ENCODE measurements around the gene KCNK7. TPM values are rescaled to one million over a fixed set of nuclear protein-coding genes. Genes with fewer than 3 reads are reported as not detected.

The KCNK7 gene
- polyA plus RNA-seq, 1 of the 3 experiments (the other 2 are of a cell fraction): 0.58 TPM

- Histone ChIP-seq H2AFZ (ENCODE audit: low read depth) (no peak overlapping the region), H3K27me3 (ENCODE audit: insufficient read depth) (no peaks in the 10 kb centered on the region), H3K9me2 (no peaks in the 10 kb centered on the region), H4K20me1 (ENCODE audit: insufficient read depth) (no peaks in the 10 kb centered on the region), H3K27ac (ENCODE audit: low read depth in 2 of 2, low read length in 1 of 2) (no peak overlapping the region), H3K9ac (no peak overlapping the region), H3F3A (replicated peaks; ENCODE audit: insufficient read depth) (peaks cover 15% of the 10 kb centered on the region), H3K4me2 (no peak overlapping the region), H3K9me3 (no peaks in the 10 kb centered on the region), H3K4me1 (ENCODE audit: control insufficient read depth in 1 of 2, insufficient read depth in 2 of 2, low read depth in 1 of 2, low read length in 1 of 2) (peaks cover 0 to 11% of the 10 kb centered on the region in 2 experiments; a peak in 2 of 4 replicates), H3K36me3 (replicated peaks in 1 of 2; ENCODE audit: control insufficient read depth in 1 of 2, insufficient read depth in 2 of 2, low read length in 1 of 2) (peaks cover 7 to 8% of the 10 kb centered on the region in 2 experiments), H3K79me2 (ENCODE audit: insufficient read depth) (peaks cover 9% of the 10 kb centered on the region; the same call in 1 of the 2 replicates), H3K4me3 (ENCODE audit: low read depth in 2 of 2, low read length in 1 of 2) (no peak overlapping the region)
- ChIA-PET POLR2A (interaction anchor here (1.2 to 1.3 kb wide), 2 partner anchors 9 to 10 kb away, joined by 3 read pairs; no protein-coding TSS in a partner anchor), CTCF (interaction anchor here (1.6 to 2.1 kb wide), 2 partner anchors 18 to 103 kb away, joined by 3 to 16 read pairs; no protein-coding TSS in a partner anchor)
- no peak for TF ChIP-seq FOSL2 (IDR thresholded peaks at IDR 0.05; ENCODE audit: borderline replicate concordance, low read depth)
- TF ChIP-seq TAF1 (IDR thresholded peaks at IDR 0.05; ENCODE audit: borderline replicate concordance, low read depth, low read length): no peak
- no peak for TF ChIP-seq GABPA (IDR thresholded peaks at IDR 0.05; ENCODE audit: low read depth)
- no peak for TF ChIP-seq NRF1 (IDR thresholded peaks at IDR 0.05; ENCODE audit: low read depth, low read length)
- TF ChIP-seq CHD2 (IDR thresholded peaks at IDR 0.05; ENCODE audit: low read length, partially characterized antibody): no peak
- no peak for TF ChIP-seq RAD21 (IDR thresholded peaks at IDR 0.05; ENCODE audit: low read length)
- no peak for TF ChIP-seq TCF12 (IDR thresholded peaks at IDR 0.05)
- TF ChIP-seq, protein P1, sequence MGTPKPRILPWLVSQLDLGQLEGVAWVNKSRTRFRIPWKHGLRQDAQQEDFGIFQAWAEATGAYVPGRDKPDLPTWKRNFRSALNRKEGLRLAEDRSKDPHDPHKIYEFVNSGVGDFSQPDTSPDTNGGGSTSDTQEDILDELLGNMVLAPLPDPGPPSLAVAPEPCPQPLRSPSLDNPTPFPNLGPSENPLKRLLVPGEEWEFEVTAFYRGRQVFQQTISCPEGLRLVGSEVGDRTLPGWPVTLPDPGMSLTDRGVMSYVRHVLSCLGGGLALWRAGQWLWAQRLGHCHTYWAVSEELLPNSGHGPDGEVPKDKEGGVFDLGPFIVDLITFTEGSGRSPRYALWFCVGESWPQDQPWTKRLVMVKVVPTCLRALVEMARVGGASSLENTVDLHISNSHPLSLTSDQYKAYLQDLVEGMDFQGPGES (IDR thresholded peaks at IDR 0.05; ENCODE audit: low read depth, low read length): no peak
- no peak for TF ChIP-seq EZH2phosphoT487 (IDR thresholded peaks at IDR 0.05; ENCODE audit: borderline replicate concordance, low read depth)
- TF ChIP-seq CTCF (IDR thresholded peaks at IDR 0.05): no peak
- TF ChIP-seq MEF2A (IDR thresholded peaks at IDR 0.05; ENCODE audit: borderline replicate concordance, low read depth): no peak
- TF ChIP-seq, protein P2, sequence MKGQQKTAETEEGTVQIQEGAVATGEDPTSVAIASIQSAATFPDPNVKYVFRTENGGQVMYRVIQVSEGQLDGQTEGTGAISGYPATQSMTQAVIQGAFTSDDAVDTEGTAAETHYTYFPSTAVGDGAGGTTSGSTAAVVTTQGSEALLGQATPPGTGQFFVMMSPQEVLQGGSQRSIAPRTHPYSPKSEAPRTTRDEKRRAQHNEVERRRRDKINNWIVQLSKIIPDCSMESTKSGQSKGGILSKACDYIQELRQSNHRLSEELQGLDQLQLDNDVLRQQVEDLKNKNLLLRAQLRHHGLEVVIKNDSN (IDR thresholded peaks at IDR 0.05; ENCODE audit: borderline replicate concordance, low read depth): no peak
- no peak for TF ChIP-seq ZBTB33 (IDR thresholded peaks at IDR 0.05; ENCODE audit: borderline replicate concordance, low read depth)
- no peak for TF ChIP-seq ELF1 (IDR thresholded peaks at IDR 0.05)
- no peak for TF ChIP-seq GATA2 (CRISPR knock-in tag; IDR thresholded peaks at IDR 0.05)
- no peak for TF ChIP-seq FOXJ3 (CRISPR knock-in tag; IDR thresholded peaks at IDR 0.05)
- TF ChIP-seq, protein P3, sequence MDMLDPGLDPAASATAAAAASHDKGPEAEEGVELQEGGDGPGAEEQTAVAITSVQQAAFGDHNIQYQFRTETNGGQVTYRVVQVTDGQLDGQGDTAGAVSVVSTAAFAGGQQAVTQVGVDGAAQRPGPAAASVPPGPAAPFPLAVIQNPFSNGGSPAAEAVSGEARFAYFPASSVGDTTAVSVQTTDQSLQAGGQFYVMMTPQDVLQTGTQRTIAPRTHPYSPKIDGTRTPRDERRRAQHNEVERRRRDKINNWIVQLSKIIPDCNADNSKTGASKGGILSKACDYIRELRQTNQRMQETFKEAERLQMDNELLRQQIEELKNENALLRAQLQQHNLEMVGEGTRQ (IDR thresholded peaks at IDR 0.05; ENCODE audit: borderline replicate concordance, low read depth, low read length): no peak
- TF ChIP-seq MAX (IDR thresholded peaks at IDR 0.05; ENCODE audit: low read depth): no peak
- 74% methylated on average over 6 of the region's 6 CpGs for whole genome bisulfite sequencing (ENCODE audit: low lambda C conversion rate)
- no peak for DNase-seq
Measured at GRCh38 chr11:65643971-65644370, 48.4 kb upstream of the KCNK7 start.

Data from SK-N-SH (cell line).